Mesenchymal stem cell (in vitro differentiated cells and primary cell): Measurements from ENCODE around the gene OR2A7.
A peak's percentile ranks its signal among the peaks of the same experiment; 100 is the strongest.
"Not testable (repeated sequence)": the region's sequence is repeated elsewhere in the genome, so short reads cannot be mapped to it uniquely, and the experiment has no call there.

ENCODE experiments used
- DNase-seq: peaks from one replicate; pipeline ENCODE4 v3.0.0-alpha.2; 2013
- H2AFZ ChIP-seq: one replicate; pipeline ENCODE4 v1.6.1; 2013; ENCODE audit warnings: low read depth, mild to moderate bottlenecking, control low read depth, inconsistent platforms, low read length, moderate library complexity
- H2AK5ac ChIP-seq: 2 replicates; pipeline ENCODE4 v1.6.1; 2013; ENCODE audit warnings: low read length, moderate library complexity, mild to moderate bottlenecking, inconsistent platforms; ENCODE audit not compliant: severe bottlenecking
- H2BK120ac ChIP-seq: one replicate; pipeline ENCODE4 v1.6.1; 2013; ENCODE audit warnings: low read depth, mild to moderate bottlenecking, inconsistent platforms, low read length, moderate library complexity
- H2BK12ac ChIP-seq, 2 experiments: one replicate each; pipeline ENCODE4 v1.6.1; 2013; ENCODE audit warnings: inconsistent platforms in 2 of 2, low read length in 2 of 2, mild to moderate bottlenecking in 2 of 2, moderate library complexity in 2 of 2, control low read depth in 1 of 2
- H2BK15ac ChIP-seq: one replicate; pipeline ENCODE4 v1.6.1; 2013; ENCODE audit warnings: mild to moderate bottlenecking, low read depth, inconsistent platforms; ENCODE audit not compliant: poor library complexity, severe bottlenecking
- H2BK5ac ChIP-seq: 2 replicates; pipeline ENCODE4 v1.6.1; 2013; ENCODE audit warnings: low read depth, mild to moderate bottlenecking, low read length, control low read depth, inconsistent platforms; ENCODE audit not compliant: poor library complexity, severe bottlenecking
- H3K14ac ChIP-seq, 2 experiments: one replicate each; pipeline ENCODE4 v1.6.1; 2013; ENCODE audit warnings: inconsistent platforms in 2 of 2, low read length in 2 of 2, control low read depth in 1 of 2, mild to moderate bottlenecking in 1 of 2, moderate library complexity in 1 of 2
- H3K18ac ChIP-seq, 2 experiments: one replicate each; pipeline ENCODE4 v1.6.1; 2013; ENCODE audit warnings: inconsistent platforms in 2 of 2, low read length in 2 of 2, control low read depth in 1 of 2, low read depth in 1 of 2, mild to moderate bottlenecking in 1 of 2
- H3K23ac ChIP-seq, 2 experiments: one replicate each; pipeline ENCODE4 v1.6.1; 2013; ENCODE audit warnings: inconsistent platforms in 2 of 2, low read length in 2 of 2, mild to moderate bottlenecking in 2 of 2, moderate library complexity in 2 of 2, control low read depth in 1 of 2
- H3K27ac ChIP-seq: 2 replicates; pipeline ENCODE4 v1.5.1; 2013; ENCODE audit warnings: mild to moderate bottlenecking, moderate library complexity, low read length, control low read depth, inconsistent platforms; ENCODE audit not compliant: poor library complexity, severe bottlenecking
- H3K27me3 ChIP-seq, 2 experiments: 2 replicates each; pipeline versions ENCODE4 v1.6.1 to v1.7.0; 2013; ENCODE audit warnings: low read length in 2 of 2, mild to moderate bottlenecking in 2 of 2, moderate library complexity in 2 of 2, control low read depth in 1 of 2, inconsistent platforms in 1 of 2; ENCODE audit not compliant: control insufficient read depth in 1 of 2, insufficient read depth in 1 of 2
- H3K36me3 ChIP-seq, 2 experiments: 2 replicates each; pipeline versions ENCODE4 v1.6.1 to v1.7.0; 2013; ENCODE audit warnings: low read length in 2 of 2, control low read depth in 1 of 2, inconsistent platforms in 1 of 2, low read depth in 1 of 2, mild to moderate bottlenecking in 1 of 2; ENCODE audit not compliant: insufficient read depth in 2 of 2, control insufficient read depth in 1 of 2
- H3K4ac ChIP-seq, 2 experiments: one replicate each; pipeline ENCODE4 v1.6.1; 2013; ENCODE audit warnings: inconsistent platforms in 2 of 2, low read length in 2 of 2, mild to moderate bottlenecking in 2 of 2, moderate library complexity in 2 of 2, control low read depth in 1 of 2, low read depth in 1 of 2
- H3K4me1 ChIP-seq: 2 replicates; pipeline ENCODE4 v1.6.1; 2013; ENCODE audit warnings: low read depth, low read length, control low read depth; ENCODE audit not compliant: control insufficient read depth, insufficient read depth
- H3K4me2 ChIP-seq: 2 replicates; pipeline ENCODE4 v1.6.1; 2013; ENCODE audit warnings: low read length, mild to moderate bottlenecking, inconsistent platforms; ENCODE audit not compliant: poor library complexity, severe bottlenecking
- H3K4me3 ChIP-seq, 2 experiments: 2 replicates each; pipeline versions ENCODE4 v1.5.1 to v1.7.0; 2013; ENCODE audit warnings: low read length in 2 of 2, mild to moderate bottlenecking in 2 of 2, control low read depth in 1 of 2, low read depth in 1 of 2; ENCODE audit not compliant: insufficient read depth in 1 of 2
- H3K79me1 ChIP-seq: replicated peaks from 2 replicates; pipeline ENCODE4 v1.6.1; 2013; ENCODE audit warnings: mild to moderate bottlenecking, control low read depth, low read length, inconsistent platforms; ENCODE audit not compliant: poor library complexity, severe bottlenecking
- H3K9ac ChIP-seq: 2 replicates; pipeline ENCODE4 v1.7.0; 2013; ENCODE audit warnings: mild to moderate bottlenecking, low read length, moderate library complexity
- H3K9me3 ChIP-seq: 2 replicates; pipeline ENCODE4 v1.7.0; 2013; ENCODE audit warnings: mild to moderate bottlenecking, low read length; ENCODE audit not compliant: control insufficient read depth
- H4K8ac ChIP-seq: one replicate; pipeline ENCODE4 v1.6.1; 2013; ENCODE audit warnings: inconsistent platforms, mild to moderate bottlenecking, low read length, moderate library complexity
- H4K91ac ChIP-seq: one replicate; pipeline ENCODE4 v1.6.1; 2013; ENCODE audit warnings: mild to moderate bottlenecking, low read length, inconsistent platforms
- WGBS: methylation state at CpG from one replicate; pipeline ENCODE4 v1.1.7; 2013; ENCODE audit warnings: mixed read lengths; 5-methylcytosine and 5-hydroxymethylcytosine counted together

OR2A7 gene

GRCh38 chr7:144292384-144293161 is 28.0 kb upstream of the OR2A7 start:
- H2BK120ac ChIP-seq, DNase-seq, H3K23ac ChIP-seq, H3K36me3 ChIP-seq, H3K18ac ChIP-seq, H3K27me3 ChIP-seq, H4K8ac ChIP-seq, H3K4me2 ChIP-seq, H2BK12ac ChIP-seq, H2BK15ac ChIP-seq, H2AFZ ChIP-seq, H3K79me1 ChIP-seq, H3K4ac ChIP-seq, H3K27ac ChIP-seq, H4K91ac ChIP-seq, H3K4me1 ChIP-seq, H3K4me3 ChIP-seq, H3K14ac ChIP-seq, H2BK5ac ChIP-seq, H3K9ac ChIP-seq, H2AK5ac ChIP-seq, H3K9me3 ChIP-seq: not testable (repeated sequence)
- WGBS: 95% methylated on average over 3 of the region's 14 CpGs

- H3K79me1 ChIP-seq, H3K27ac ChIP-seq, H2AK5ac ChIP-seq, H3K14ac ChIP-seq, H3K4me2 ChIP-seq, H4K8ac ChIP-seq, H2BK12ac ChIP-seq, H3K36me3 ChIP-seq, H3K27me3 ChIP-seq, H3K18ac ChIP-seq, H3K4me3 ChIP-seq, H3K9ac ChIP-seq, H2AFZ ChIP-seq, H3K4me1 ChIP-seq, H3K4ac ChIP-seq, H2BK15ac ChIP-seq, H3K23ac ChIP-seq, H2BK120ac ChIP-seq, H2BK5ac ChIP-seq, H3K9me3 ChIP-seq, H4K91ac ChIP-seq: not testable (repeated sequence)
- 49% methylated on average over 2 of the region's 4 CpGs for WGBS
- peak; percentile 3 for DNase-seq
These were observed 27.0 kb upstream of the OR2A7 start for GRCh38 chr7:144291607-144292006.

GRCh38 chr7:144287171-144287784 is 22.7 kb upstream of the OR2A7 start:
- not testable (repeated sequence) for H3K4ac ChIP-seq, H3K27ac ChIP-seq, H3K23ac ChIP-seq, H2BK15ac ChIP-seq, H2BK120ac ChIP-seq, H3K4me2 ChIP-seq, H3K9me3 ChIP-seq, H4K8ac ChIP-seq, H2BK12ac ChIP-seq, H3K18ac ChIP-seq, H3K4me3 ChIP-seq, H2AFZ ChIP-seq, H4K91ac ChIP-seq, H3K4me1 ChIP-seq, H3K79me1 ChIP-seq, H3K14ac ChIP-seq, DNase-seq, H3K9ac ChIP-seq, H2AK5ac ChIP-seq, H3K27me3 ChIP-seq, H3K36me3 ChIP-seq, H2BK5ac ChIP-seq
- no CpG with 5 or more reads among the region's 3 CpGs for WGBS

- H3K9ac ChIP-seq, DNase-seq, H2AK5ac ChIP-seq, H3K9me3 ChIP-seq, H3K79me1 ChIP-seq, H4K8ac ChIP-seq, H3K4me1 ChIP-seq, H3K4me2 ChIP-seq, H2BK120ac ChIP-seq, H2BK12ac ChIP-seq, H3K27me3 ChIP-seq, H3K23ac ChIP-seq, H3K36me3 ChIP-seq, H3K4me3 ChIP-seq, H4K91ac ChIP-seq, H3K27ac ChIP-seq, H3K14ac ChIP-seq, H2BK5ac ChIP-seq, H2BK15ac ChIP-seq, H2AFZ ChIP-seq, H3K18ac ChIP-seq, H3K4ac ChIP-seq: not testable (repeated sequence)
- WGBS: no CpG with 5 or more reads among the region's 6 CpGs
These were observed 19.1 kb upstream of the OR2A7 start for GRCh38 chr7:144283716-144284115.
